ENCODE data around the gene CACNA2D4. TPM values are rescaled to one million over a fixed set of nuclear protein-coding genes. Genes with fewer than 3 reads are reported as not detected.

The CACNA2D4 gene
- total RNA-seq, 1 donor from 2014 or later, result 6.1 TPM

DNA sequence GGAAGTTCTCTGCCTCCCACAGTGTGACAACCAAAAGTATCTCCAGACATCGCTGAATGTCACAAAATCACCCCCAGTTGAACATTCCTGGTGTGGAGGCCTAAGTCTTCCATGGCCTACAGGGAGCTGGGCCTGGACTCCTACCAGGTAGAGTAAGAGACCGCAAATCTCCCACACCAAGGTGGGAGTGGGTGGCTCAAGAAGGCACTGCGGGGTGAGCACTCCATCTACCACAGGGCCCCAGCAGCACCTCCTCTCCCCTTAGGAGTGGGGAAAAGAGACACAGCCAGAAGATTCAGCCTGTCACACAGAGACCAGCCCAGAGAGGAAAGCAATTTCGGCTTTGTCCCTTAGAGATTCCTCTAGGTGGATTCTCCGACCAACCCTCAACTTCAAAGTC is 72.6 kb downstream of the CACNA2D4 start:
- H3K4me3 Mint-ChIP-seq, result no peak overlapping the region
- H3K27me3 Mint-ChIP-seq (ENCODE audit: insufficient read depth), result no peaks in the 10 kb centered on the region
- no peak for DNase-seq (ENCODE audit: low spot score)
- no peaks in the 10 kb centered on the region for H3K9me3 Mint-ChIP-seq
- intact Hi-C loops (cut with micrococcal nuclease), result no loop called here
- H3K4me1 Mint-ChIP-seq (ENCODE audit: low read depth), result no peaks in the 10 kb centered on the region
- no peak overlapping the region for H3K27ac Mint-ChIP-seq
- H3K36me3 Mint-ChIP-seq (ENCODE audit: low read depth), result no peaks in the 10 kb centered on the region

DNA sequence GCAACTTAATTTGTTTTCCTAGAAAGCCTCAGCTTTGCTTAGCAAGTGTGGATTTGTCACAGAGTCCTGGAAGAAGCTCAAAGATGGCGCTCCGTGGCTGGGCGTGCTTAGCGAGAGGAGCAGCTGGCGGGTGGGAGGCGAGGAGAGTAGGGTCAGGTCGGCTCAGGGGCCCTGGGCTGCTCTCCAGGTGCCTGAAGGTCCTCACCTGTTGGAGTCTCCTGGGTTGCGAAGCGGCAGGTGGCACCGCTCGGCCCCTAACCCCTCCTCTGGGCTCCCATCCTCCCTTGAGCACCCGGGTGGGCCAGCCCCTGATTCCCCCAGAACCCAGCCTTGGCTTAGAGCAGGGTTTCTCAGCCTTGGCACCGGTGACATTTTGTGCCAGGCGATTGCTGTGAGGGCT is 73.0 kb downstream of the CACNA2D4 start:
- no peak overlapping the region for H3K4me3 Mint-ChIP-seq
- no peaks in the 10 kb centered on the region for H3K27me3 Mint-ChIP-seq (ENCODE audit: insufficient read depth)
- no peaks in the 10 kb centered on the region for H3K36me3 Mint-ChIP-seq (ENCODE audit: low read depth)
- intact Hi-C loops (cut with micrococcal nuclease), result no loop called here
- DNase-seq (ENCODE audit: low spot score), result no peak
- H3K9me3 Mint-ChIP-seq, result no peaks in the 10 kb centered on the region
- no peaks in the 10 kb centered on the region for H3K4me1 Mint-ChIP-seq (ENCODE audit: low read depth)
- no peak overlapping the region for H3K27ac Mint-ChIP-seq

DNA sequence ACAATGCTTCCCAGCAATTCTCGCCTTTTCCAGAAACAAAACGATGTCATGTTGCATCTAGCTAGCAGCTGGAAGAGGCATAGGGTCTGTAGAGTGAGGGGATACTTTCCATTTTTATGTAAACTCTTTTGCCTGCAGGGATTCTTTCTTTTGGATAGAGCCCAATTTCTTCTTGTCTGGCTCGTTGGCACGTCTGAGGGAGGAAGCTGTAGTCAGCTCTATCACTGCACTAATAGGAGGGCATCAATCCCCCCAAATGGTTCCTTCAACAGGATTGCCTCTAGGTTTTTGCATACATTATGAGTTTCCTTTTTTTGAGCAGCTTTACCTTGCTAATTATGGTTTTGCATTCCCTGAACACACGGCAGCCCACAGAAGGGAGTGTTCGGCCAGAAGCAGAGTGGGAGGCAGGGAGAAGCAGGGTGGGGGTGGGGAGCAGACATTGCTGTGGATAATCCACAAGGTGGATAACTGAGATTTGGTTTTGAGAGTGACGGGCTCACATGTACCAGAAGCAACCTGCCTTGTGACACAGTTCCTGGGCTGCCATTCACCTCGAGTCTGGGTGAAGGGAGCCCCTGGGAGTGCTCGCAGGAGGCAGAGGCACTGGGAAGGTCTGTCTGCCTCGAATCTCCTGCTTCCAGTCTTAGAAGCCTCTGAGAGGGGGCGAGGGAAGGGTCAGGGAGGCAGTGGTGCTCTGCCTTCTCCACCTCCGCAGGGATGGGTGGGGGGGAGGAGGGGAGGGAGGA is 73.6 kb downstream of the CACNA2D4 start:
- intact Hi-C loops (cut with micrococcal nuclease), result no loop called here
- Mint-ChIP-seq H3K27ac (no peak overlapping the region), H3K36me3 (ENCODE audit: low read depth) (no peaks in the 10 kb centered on the region), H3K9me3 (no peaks in the 10 kb centered on the region), H3K27me3 (ENCODE audit: insufficient read depth) (no peaks in the 10 kb centered on the region), H3K4me3 (no peak overlapping the region), H3K4me1 (ENCODE audit: low read depth) (no peaks in the 10 kb centered on the region)
- no peak for DNase-seq (ENCODE audit: low spot score)

DNA sequence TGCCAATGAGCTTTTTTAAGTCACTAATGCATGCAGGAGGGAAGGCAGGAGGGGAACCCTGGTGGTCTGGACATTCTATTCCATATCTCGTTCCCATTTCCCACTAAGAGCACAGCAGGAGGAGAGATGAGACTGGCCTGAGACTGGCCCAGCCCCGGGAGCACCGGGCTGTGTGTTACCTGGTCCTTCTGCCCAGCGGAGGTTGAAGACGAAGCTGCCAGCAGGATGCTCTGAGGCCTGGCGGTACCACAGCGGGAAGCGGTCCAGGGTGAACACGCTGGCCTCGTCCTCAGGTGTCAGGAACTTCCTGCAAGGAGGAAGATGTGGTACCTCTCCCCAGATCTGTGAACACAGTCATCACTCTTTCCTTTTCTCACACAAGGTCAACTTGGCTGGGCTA is 74.2 kb downstream of the CACNA2D4 start:
- Mint-ChIP-seq H3K27me3 (ENCODE audit: insufficient read depth) (no peaks in the 10 kb centered on the region), H3K27ac (no peak overlapping the region), H3K4me3 (no peak overlapping the region), H3K4me1 (ENCODE audit: low read depth) (no peaks in the 10 kb centered on the region), H3K9me3 (no peaks in the 10 kb centered on the region), H3K36me3 (ENCODE audit: low read depth) (no peaks in the 10 kb centered on the region)
- no peak for DNase-seq (ENCODE audit: low spot score)
- intact Hi-C loops (cut with micrococcal nuclease), result no loop called here

DNA sequence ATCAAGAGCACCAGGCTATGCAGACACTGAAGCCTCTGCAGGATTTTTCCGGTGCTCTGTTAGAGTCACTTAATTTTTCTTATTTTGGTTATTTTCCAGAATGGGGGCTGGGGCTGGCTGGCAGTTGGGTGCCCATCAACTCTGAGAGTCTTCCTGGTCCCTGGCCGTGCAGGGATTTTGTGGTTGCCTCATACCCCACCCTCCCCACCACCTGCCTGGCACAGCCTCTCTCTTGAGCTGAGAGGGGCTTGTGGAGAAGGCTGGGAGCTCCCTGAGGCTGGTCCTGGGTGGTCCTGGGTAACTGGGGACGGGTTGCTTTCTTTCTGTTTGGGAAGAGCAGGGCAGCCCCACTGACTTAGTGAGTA is 74.8 kb downstream of the CACNA2D4 start:
- Mint-ChIP-seq H3K27me3 (ENCODE audit: insufficient read depth) (no peaks in the 10 kb centered on the region), H3K36me3 (ENCODE audit: low read depth) (no peaks in the 10 kb centered on the region), H3K4me3 (no peak overlapping the region), H3K9me3 (no peaks in the 10 kb centered on the region), H3K27ac (no peak overlapping the region), H3K4me1 (ENCODE audit: low read depth) (no peaks in the 10 kb centered on the region)
- DNase-seq (ENCODE audit: low spot score), result no peak
- intact Hi-C loops (cut with micrococcal nuclease), result no loop called here

- H3K9me3 Mint-ChIP-seq, result no peaks in the 10 kb centered on the region
- no peak overlapping the region for H3K4me3 Mint-ChIP-seq
- H3K27me3 Mint-ChIP-seq (ENCODE audit: insufficient read depth), result no peaks in the 10 kb centered on the region
- no peak overlapping the region for H3K27ac Mint-ChIP-seq
- no peaks in the 10 kb centered on the region for H3K36me3 Mint-ChIP-seq (ENCODE audit: low read depth)
- H3K4me1 Mint-ChIP-seq (ENCODE audit: low read depth), result no peaks in the 10 kb centered on the region
- intact Hi-C loops (cut with micrococcal nuclease), result no loop called here
- no peak for DNase-seq (ENCODE audit: low spot score)
Observed at GRCh38 chr12:1842905-1843640, 75.4 kb downstream of the CACNA2D4 start.

DNA sequence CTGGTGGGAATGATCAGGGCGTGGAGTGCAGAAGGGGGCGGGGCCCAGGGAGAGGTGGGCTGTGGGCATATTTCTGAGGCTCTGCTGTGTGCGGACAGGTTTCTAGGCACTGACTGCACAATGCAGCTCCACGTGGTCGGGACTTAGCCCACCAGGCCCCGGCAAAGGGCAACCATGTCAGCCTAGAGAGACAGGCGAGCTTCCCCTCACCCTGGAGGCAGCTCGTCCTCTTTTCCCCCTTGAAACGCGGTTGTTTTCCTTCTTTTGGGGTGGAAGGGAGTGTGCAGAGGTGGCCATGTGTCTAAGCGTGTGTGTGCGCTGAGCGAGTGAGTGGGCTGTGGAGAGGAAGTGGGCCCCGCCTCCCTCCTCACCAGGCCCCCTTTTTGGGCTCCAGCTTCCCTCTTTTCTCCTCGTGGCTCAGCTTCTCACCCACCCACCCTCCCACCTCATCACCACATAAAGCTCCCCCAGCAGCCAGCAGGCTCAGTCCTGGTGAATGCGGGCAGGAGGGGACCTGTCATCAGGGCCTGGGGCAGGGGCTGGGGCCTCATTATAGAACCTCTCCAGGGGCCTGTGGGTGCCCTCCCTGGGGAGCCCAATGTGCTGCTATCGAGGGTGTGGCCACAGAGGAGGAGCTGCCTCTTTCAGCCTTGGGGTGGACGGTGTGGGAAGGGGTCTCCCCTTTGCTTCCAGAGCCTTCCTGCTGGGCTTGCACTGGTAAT is 76.1 kb downstream of the CACNA2D4 start:
- intact Hi-C loops (cut with micrococcal nuclease), result no loop called here
- no peaks in the 10 kb centered on the region for H3K27me3 Mint-ChIP-seq (ENCODE audit: insufficient read depth)
- no peak overlapping the region for H3K4me3 Mint-ChIP-seq
- H3K27ac Mint-ChIP-seq, result no peak overlapping the region
- no peaks in the 10 kb centered on the region for H3K4me1 Mint-ChIP-seq (ENCODE audit: low read depth)
- no peaks in the 10 kb centered on the region for H3K36me3 Mint-ChIP-seq (ENCODE audit: low read depth)
- H3K9me3 Mint-ChIP-seq, result no peaks in the 10 kb centered on the region
- DNase-seq (ENCODE audit: low spot score), result no peak

DNA sequence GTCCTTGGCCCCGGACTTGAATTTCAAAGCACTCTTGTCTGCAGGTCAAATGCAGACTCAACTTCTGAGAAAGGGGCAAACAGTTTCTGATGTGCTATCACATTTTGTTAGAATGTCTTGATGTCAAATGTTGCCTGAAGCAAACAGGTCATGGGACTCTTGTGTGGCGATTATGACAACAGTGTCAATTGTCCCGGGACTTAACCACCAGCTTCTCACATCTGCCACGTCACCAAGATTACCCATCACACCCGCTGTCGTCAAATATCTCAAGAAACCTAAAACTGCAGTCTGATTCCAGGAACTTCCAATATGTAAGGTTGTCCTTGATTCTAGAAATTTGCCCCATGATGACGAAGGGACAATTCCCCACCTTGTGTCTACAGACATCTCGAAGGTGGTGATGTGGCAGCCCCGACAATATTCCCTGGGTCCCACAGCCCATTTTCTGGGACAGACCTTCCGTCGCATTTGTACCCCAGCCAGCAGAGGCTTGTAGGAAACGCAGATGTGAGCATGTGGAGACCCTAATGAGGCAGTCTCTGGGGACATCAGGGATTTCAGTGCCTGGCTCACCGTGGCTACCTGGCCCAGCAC is 76.8 kb downstream of the CACNA2D4 start:
- intact Hi-C loops (cut with micrococcal nuclease), result no loop called here
- H3K27me3 Mint-ChIP-seq (ENCODE audit: insufficient read depth), result no peaks in the 10 kb centered on the region

GRCh38 chr12:1840981-1841425 is 77.4 kb downstream of the CACNA2D4 start:
- H3K27me3 Mint-ChIP-seq (ENCODE audit: insufficient read depth), result no peaks in the 10 kb centered on the region
- H3K27ac Mint-ChIP-seq, result no peak overlapping the region
- H3K9me3 Mint-ChIP-seq, result no peaks in the 10 kb centered on the region
- H3K36me3 Mint-ChIP-seq (ENCODE audit: low read depth), result no peaks in the 10 kb centered on the region
- H3K4me3 Mint-ChIP-seq, result no peak overlapping the region
- H3K4me1 Mint-ChIP-seq (ENCODE audit: low read depth), result no peaks in the 10 kb centered on the region
- intact Hi-C loops (cut with micrococcal nuclease), result no loop called here
- no peak for DNase-seq (ENCODE audit: low spot score)

More for the DNA sequence above, 76.8 kb downstream of the CACNA2D4 start:
- no peaks in the 10 kb centered on the region for H3K36me3 Mint-ChIP-seq (ENCODE audit: low read depth)
- H3K4me3 Mint-ChIP-seq, result no peak overlapping the region
- DNase-seq (ENCODE audit: low spot score), result no peak
- H3K4me1 Mint-ChIP-seq (ENCODE audit: low read depth), result no peaks in the 10 kb centered on the region
- no peaks in the 10 kb centered on the region for H3K9me3 Mint-ChIP-seq
- H3K27ac Mint-ChIP-seq, result no peak overlapping the region

- H3K27me3 Mint-ChIP-seq (ENCODE audit: insufficient read depth), result no peaks in the 10 kb centered on the region
- no peak overlapping the region for H3K27ac Mint-ChIP-seq
- H3K4me3 Mint-ChIP-seq, result no peak overlapping the region
- H3K9me3 Mint-ChIP-seq, result no peaks in the 10 kb centered on the region
- intact Hi-C loops (cut with micrococcal nuclease), result no loop called here
- DNase-seq (ENCODE audit: low spot score), result no peak
- no peaks in the 10 kb centered on the region for H3K36me3 Mint-ChIP-seq (ENCODE audit: low read depth)
- H3K4me1 Mint-ChIP-seq (ENCODE audit: low read depth), result no peaks in the 10 kb centered on the region
Observed at GRCh38 chr12:1839956-1840951, 78.2 kb downstream of the CACNA2D4 start.

- no peaks in the 10 kb centered on the region for H3K27me3 Mint-ChIP-seq (ENCODE audit: insufficient read depth)
- no peak overlapping the region for H3K4me3 Mint-ChIP-seq
- no peak overlapping the region for H3K27ac Mint-ChIP-seq
- no peak for DNase-seq (ENCODE audit: low spot score)
- H3K9me3 Mint-ChIP-seq, result no peaks in the 10 kb centered on the region
- no peaks in the 10 kb centered on the region for H3K36me3 Mint-ChIP-seq (ENCODE audit: low read depth)
- H3K4me1 Mint-ChIP-seq (ENCODE audit: low read depth), result no peaks in the 10 kb centered on the region
- intact Hi-C loops (cut with micrococcal nuclease), result no loop called here
Observed at GRCh38 chr12:1839464-1839863, 79.0 kb downstream of the CACNA2D4 start.

DNA sequence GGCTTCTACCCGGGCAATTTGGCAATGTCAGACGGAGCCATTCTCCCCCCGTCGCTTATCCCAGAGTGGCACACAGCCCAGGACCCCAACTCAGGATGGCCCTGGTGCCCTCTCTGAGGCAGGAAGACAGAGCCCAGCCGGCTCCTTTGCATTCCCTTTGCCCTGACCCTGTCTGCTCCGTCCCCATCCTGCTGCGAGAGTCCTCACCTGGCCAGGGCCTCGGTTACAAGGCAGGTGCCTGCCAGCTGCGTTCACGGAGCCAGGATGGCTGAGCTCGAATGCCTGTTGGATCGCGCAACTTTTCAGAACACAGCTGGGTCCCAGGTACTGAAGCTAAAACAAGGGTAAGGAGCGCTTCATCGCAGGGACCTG is 79.5 kb downstream of the CACNA2D4 start:
- H3K36me3 Mint-ChIP-seq (ENCODE audit: low read depth), result no peaks in the 10 kb centered on the region
- no peak overlapping the region for H3K4me3 Mint-ChIP-seq
- intact Hi-C loops (cut with micrococcal nuclease), result no loop called here
- DNase-seq (ENCODE audit: low spot score), result no peak
- no peaks in the 10 kb centered on the region for H3K9me3 Mint-ChIP-seq
- H3K27ac Mint-ChIP-seq, result no peak overlapping the region
- H3K4me1 Mint-ChIP-seq (ENCODE audit: low read depth), result no peaks in the 10 kb centered on the region
- no peaks in the 10 kb centered on the region for H3K27me3 Mint-ChIP-seq (ENCODE audit: insufficient read depth)
